ENCODE data around the gene NOL4.
A peak's percentile ranks its signal among the peaks of the same experiment; 100 is the strongest.
"Not testable (repeated sequence)": the region's sequence is repeated elsewhere in the genome, so short reads cannot be mapped to it uniquely, and the experiment has no call there.

Gene NOL4, protein sequence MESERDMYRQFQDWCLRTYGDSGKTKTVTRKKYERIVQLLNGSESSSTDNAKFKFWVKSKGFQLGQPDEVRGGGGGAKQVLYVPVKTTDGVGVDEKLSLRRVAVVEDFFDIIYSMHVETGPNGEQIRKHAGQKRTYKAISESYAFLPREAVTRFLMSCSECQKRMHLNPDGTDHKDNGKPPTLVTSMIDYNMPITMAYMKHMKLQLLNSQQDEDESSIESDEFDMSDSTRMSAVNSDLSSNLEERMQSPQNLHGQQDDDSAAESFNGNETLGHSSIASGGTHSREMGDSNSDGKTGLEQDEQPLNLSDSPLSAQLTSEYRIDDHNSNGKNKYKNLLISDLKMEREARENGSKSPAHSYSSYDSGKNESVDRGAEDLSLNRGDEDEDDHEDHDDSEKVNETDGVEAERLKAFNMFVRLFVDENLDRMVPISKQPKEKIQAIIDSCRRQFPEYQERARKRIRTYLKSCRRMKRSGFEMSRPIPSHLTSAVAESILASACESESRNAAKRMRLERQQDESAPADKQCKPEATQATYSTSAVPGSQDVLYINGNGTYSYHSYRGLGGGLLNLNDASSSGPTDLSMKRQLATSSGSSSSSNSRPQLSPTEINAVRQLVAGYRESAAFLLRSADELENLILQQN

DNA sequence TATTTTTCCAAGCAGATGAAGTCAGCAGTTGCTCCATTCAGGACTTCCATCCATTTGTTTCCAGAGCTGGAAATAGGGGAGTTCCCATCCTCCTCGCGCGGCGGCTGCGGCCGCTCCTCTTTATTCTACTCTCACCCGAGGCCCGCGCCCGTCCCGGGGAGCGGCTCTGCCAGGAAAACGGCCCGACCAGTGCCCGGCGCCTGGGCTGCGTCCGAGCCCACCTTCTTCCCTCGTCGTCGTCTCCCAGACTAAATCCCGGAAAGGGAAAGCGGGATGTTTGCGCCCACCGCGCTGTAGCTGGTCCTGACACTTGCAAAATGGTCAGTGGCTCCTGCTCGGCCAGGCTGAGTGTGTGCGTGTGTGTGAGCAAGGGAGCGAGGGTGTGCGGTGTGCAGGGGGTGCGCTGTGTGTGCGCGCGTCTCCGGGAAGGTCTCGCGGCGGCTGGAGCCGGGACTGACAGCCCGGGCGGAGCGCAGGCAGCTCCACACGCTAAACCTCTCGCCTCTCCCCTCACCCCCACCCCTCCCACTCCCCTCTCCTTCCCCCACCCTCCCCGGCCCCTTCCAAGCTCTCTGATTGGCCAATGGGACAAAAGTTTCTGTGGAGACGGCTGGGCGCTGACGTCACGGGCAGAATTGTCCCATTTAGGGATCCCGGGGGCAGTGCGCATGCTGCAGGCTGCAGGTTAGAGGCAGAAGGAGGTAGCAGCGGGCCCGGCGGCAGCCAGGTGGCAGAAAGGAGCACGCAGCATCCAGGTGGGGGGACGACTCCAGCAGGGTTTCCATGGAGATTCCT lies at the start of gene NOL4:
Gene NOL4, minus strand, starts transcription at position 491 of the 795 bp plus-strand sequence. CDS start 1,660 bp downstream, outside the sequence.
- H3K27ac ChIP-seq: no peak within 1 kb of the TSS
- TF ChIP-seq ZFX (IDR thresholded peaks at IDR 0.05): no peak
- TF ChIP-seq, protein P1, sequence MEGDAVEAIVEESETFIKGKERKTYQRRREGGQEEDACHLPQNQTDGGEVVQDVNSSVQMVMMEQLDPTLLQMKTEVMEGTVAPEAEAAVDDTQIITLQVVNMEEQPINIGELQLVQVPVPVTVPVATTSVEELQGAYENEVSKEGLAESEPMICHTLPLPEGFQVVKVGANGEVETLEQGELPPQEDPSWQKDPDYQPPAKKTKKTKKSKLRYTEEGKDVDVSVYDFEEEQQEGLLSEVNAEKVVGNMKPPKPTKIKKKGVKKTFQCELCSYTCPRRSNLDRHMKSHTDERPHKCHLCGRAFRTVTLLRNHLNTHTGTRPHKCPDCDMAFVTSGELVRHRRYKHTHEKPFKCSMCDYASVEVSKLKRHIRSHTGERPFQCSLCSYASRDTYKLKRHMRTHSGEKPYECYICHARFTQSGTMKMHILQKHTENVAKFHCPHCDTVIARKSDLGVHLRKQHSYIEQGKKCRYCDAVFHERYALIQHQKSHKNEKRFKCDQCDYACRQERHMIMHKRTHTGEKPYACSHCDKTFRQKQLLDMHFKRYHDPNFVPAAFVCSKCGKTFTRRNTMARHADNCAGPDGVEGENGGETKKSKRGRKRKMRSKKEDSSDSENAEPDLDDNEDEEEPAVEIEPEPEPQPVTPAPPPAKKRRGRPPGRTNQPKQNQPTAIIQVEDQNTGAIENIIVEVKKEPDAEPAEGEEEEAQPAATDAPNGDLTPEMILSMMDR (conservative IDR thresholded peaks at IDR 0.05): peak; percentile 35

GRCh38 chr18:34266029-34266428 lies 41.3 kb upstream of the NOL4 start:
- not testable (repeated sequence) for H3K27ac ChIP-seq

GRCh38 chr18:34261865-34262780 lies 37.4 kb upstream of the NOL4 start:
- TF ChIP-seq, protein P1 (conservative IDR thresholded peaks at IDR 0.05): no peak
- TF ChIP-seq ZFX (IDR thresholded peaks at IDR 0.05): no peak
- H3K27ac ChIP-seq: no peak overlapping the region

DNA sequence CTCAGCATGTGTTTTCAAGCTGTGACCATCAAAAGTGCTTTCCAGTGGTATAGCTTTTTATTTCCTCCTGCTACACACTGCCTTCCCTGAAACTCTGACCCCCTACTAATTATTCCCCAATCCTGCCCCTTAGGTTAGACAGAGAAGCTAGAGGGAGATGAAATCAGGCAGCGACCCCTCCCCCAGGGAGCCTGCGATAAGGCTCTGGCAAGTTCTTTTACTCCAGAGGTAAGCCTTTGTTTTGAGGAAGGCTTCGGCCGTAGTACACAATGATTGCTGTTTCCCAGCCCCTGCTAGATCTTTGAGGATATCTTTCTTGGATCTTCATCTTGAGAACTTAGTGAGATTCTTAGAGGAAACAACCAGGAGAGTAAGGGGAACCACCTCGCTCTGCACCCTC lies 33.5 kb upstream of the NOL4 start:
- TF ChIP-seq, protein P1 (conservative IDR thresholded peaks at IDR 0.05): no peak
- TF ChIP-seq ZFX (IDR thresholded peaks at IDR 0.05): no peak
- no peak overlapping the region for H3K27ac ChIP-seq

GRCh38 chr18:34251919-34252318 lies 27.2 kb upstream of the NOL4 start:
- H3K27ac ChIP-seq: no peak overlapping the region
- no peak for TF ChIP-seq ZFX (IDR thresholded peaks at IDR 0.05)
- TF ChIP-seq, protein P1 (conservative IDR thresholded peaks at IDR 0.05): no peak

- no peak for TF ChIP-seq ZFX (IDR thresholded peaks at IDR 0.05)
- TF ChIP-seq, protein P1 (conservative IDR thresholded peaks at IDR 0.05): no peak
These were observed 24.0 kb upstream of the NOL4 start for GRCh38 chr18:34248727-34249126.

GRCh38 chr18:34242739-34243138 lies 18.0 kb upstream of the NOL4 start:
- TF ChIP-seq, protein P1 (conservative IDR thresholded peaks at IDR 0.05): no peak
- no peak for TF ChIP-seq ZFX (IDR thresholded peaks at IDR 0.05)
- no peak overlapping the region for H3K27ac ChIP-seq

More at GRCh38 chr18:34248727-34249126, 24.0 kb upstream of the NOL4 start:
- H3K27ac ChIP-seq: no peak overlapping the region

DNA sequence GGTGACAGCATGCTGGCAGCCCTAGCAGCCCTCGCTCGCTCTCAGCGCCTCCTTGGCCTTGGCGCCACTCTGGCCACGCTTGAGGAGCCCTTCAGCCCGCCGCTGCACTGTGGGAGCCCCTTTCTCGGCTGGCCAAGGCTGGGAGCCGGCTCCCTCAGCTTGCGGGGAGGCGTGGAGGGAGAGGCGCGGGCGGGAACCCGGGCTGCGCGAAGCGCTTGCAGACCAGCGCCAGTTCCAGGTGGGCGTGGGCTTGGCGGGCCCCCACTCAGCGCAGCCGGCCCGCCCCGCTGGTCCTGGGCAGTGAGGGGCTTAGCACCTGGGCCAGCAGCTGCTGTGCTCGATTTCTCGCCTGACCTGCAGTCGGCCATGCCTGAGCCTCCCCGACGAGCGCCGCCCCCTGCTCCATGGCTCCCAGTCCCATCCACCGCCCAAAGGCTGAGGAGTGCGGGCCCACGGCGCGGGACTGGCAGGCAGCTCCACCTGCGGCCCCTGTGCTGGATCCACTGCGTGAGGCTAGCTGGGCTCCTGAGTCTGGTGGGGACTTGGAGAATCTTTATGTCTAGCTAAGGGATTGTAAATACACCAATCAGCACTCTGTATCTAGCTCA lies 9.2 kb upstream of the NOL4 start:
- not testable (repeated sequence) for H3K27ac ChIP-seq
